VCaP (cell line): ENCODE results near the gene CCK.

ENCODE experiments used
- H3K27ac ChIP-seq: fragments of 450-650 bp; 2 replicates; pipeline ENCODE4 v1.5.1; 2017
- TF ChIP-seq, protein P1 (sequence below): fragments of 450-650 bp; conservative IDR thresholded peaks from 2 replicates; pipeline ENCODE4 v1.5.1; 2017; ENCODE audit warnings: mild to moderate bottlenecking, moderate library complexity

The CCK gene

GRCh38 chr3:42256135-42256819 lies 9.7 kb downstream of the CCK start:
- TF ChIP-seq, protein P1, sequence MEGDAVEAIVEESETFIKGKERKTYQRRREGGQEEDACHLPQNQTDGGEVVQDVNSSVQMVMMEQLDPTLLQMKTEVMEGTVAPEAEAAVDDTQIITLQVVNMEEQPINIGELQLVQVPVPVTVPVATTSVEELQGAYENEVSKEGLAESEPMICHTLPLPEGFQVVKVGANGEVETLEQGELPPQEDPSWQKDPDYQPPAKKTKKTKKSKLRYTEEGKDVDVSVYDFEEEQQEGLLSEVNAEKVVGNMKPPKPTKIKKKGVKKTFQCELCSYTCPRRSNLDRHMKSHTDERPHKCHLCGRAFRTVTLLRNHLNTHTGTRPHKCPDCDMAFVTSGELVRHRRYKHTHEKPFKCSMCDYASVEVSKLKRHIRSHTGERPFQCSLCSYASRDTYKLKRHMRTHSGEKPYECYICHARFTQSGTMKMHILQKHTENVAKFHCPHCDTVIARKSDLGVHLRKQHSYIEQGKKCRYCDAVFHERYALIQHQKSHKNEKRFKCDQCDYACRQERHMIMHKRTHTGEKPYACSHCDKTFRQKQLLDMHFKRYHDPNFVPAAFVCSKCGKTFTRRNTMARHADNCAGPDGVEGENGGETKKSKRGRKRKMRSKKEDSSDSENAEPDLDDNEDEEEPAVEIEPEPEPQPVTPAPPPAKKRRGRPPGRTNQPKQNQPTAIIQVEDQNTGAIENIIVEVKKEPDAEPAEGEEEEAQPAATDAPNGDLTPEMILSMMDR: no peak
- H3K27ac ChIP-seq: peak overlapping the region; percentile 67; the same call in 1 of the 2 replicates

DNA sequence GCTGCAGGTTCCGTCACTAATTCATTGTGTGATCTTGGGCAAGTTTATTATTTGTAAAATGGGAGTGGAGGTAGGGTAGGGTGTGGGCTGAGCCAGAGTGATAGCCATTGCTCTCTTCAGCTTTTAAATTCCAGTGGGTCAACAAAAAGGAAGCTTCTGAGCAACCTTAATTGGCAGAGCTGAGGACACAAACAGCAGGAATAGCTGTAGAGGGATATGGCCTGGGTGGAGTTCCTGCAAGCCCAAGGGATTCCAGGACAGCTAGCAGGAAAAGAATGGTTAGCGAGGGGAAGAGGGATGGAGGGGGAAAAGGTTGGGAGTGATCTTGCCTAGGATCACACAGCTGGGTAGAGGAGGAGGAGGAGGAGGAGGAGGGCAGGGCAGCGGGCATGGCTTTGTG lies 11.4 kb downstream of the CCK start:
- TF ChIP-seq, protein P1: no peak
- peak overlapping the region; percentile 67 for H3K27ac ChIP-seq

DNA sequence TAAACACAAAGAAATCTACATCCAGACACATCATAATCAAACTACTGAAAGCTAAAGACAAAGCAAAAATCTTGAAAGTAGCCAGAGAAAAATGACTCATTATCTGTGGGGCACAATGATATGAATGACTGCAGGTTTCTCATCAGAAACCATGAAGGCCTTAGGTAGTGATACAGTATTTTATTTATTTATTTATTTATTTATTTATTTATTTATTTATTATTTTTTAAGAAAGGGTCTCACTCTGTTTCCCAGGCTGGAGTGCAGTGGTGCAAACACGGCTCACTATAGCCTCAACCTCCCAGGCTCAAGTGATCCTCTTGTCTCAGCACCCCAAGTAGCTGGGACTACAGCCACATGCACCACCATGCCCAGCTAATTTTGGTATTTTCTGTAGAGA lies 15.2 kb downstream of the CCK start:
- no peak overlapping the region for H3K27ac ChIP-seq
- TF ChIP-seq, protein P1: no peak

- peak overlapping the region; percentile 78 for H3K27ac ChIP-seq
- TF ChIP-seq, protein P1: peak; percentile 92
Measured at GRCh38 chr3:42247576-42248027, 18.4 kb downstream of the CCK start.

DNA sequence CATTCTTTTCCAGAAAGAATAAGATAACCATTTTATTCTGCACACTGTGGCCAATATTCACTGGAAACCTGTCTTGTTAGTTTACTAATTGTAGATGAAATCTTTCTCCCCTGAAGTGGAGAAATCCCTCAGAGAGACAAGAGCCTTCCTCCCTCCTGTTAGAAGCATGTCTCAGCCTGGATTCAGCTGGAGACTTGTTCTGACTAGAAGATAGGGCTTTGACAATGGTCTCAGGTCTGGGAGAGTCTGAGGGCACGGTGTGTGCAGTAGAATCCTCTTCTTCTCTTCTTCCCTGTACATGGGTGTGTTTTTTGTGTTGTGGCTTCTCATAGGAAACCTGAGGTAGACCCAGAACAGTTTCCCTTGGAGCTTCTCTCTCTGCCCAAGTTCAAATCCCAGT lies 19.9 kb downstream of the CCK start:
- no peak overlapping the region for H3K27ac ChIP-seq
- TF ChIP-seq, protein P1: no peak

DNA sequence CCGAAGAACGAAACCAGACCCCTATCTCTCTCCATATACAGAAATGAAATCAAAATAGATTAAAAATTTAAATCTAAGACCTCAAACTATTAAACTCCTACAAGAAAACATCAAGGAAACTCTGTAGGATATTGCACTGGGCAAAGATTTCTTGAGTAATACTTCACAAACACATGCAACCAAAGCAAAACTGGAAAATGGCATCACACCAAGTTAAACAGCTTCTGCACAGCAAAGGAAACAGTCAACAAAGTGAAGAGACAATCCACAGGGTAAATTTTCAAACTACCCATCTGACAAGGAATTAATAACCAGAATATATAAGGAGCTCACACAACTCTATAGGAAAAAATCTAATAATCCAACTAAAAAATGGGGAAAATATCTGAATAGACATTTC lies 29.4 kb downstream of the CCK start:
- TF ChIP-seq, protein P1: no peak
- H3K27ac ChIP-seq: peak overlapping the region; percentile 61

GRCh38 chr3:42235532-42235931 lies 30.5 kb downstream of the CCK start:
- no peak overlapping the region for H3K27ac ChIP-seq
- TF ChIP-seq, protein P1: no peak
